Spinal cord (tissue), 10 donors: ENCODE data around the gene SAV1. TPM values are rescaled to one million over a fixed set of nuclear protein-coding genes. Genes with fewer than 3 reads are reported as not detected.
A peak's percentile ranks its signal among the peaks of the same experiment; 100 is the strongest.

Experiments
- DNase-seq, 6 donors: peaks; one replicate each; pipeline versions ENCODE4 v3.0.0 to v3.0.0-alpha.2; 2013 to 2015; ENCODE audit warnings: low spot score in 6 of 6, low read depth in 4 of 6
- H3K27ac ChIP-seq: one replicate; pipeline ENCODE4 v1.5.1; 2013; ENCODE audit warnings: low read depth, low read length, control low read depth
- H3K27me3 ChIP-seq: one replicate; pipeline ENCODE4 v1.6.1; 2013; ENCODE audit warnings: low read length; ENCODE audit not compliant: control insufficient read depth, insufficient read depth
- H3K36me3 ChIP-seq: one replicate; pipeline ENCODE4 v1.6.1; 2013; ENCODE audit warnings: low read length; ENCODE audit not compliant: control insufficient read depth, insufficient read depth
- H3K4me1 ChIP-seq: one replicate; pipeline ENCODE4 v1.6.1; 2013; ENCODE audit warnings: low read length; ENCODE audit not compliant: control insufficient read depth, insufficient read depth
- H3K4me3 ChIP-seq: one replicate; pipeline ENCODE4 v1.5.1; 2013; ENCODE audit warnings: low read depth, low read length, control low read depth
- H3K9me3 ChIP-seq: one replicate; pipeline ENCODE4 v1.6.1; 2013; ENCODE audit warnings: low read length; ENCODE audit not compliant: control insufficient read depth, insufficient read depth
- WGBS: methylation state at CpG from one replicate; pipeline ENCODE4 v1.1.5; 2013; ENCODE audit warnings: missing lambda C conversion rate; ENCODE audit not compliant: insufficient coverage; 5-methylcytosine and 5-hydroxymethylcytosine counted together
- polyA plus RNA-seq, 2 donors: library from polyadenylated mRNA; unstranded; fragments of 120-200 nt; gene quantifications; one replicate each; pipeline ENCODE4 v1.2.1, GENCODE V29; 2013; ENCODE audit not compliant: insufficient read length in 2 of 2
- small RNA-seq: library from RNA; depleted of rRNA; stranded (forward); fragments of <200 nt; gene quantifications from one replicate; pipeline ENCODE3, GENCODE V24; 2014; ENCODE audit warnings: low replicate concordance
- total RNA-seq, 2 donors: library from RNA; depleted of rRNA in 1 of 2; stranded (reverse); fragments of 120-200 nt in 1 of 2; fragments of >200 nt in 1 of 2; gene quantifications; one replicate each; pipeline versions ENCODE4 v1.2.3 to v1.2.4, GENCODE V29; 2013 to 2014
- donor health status: healthy.

SAV1 gene
- total and polyA plus RNA-seq, 4 donors: 20.7 to 30.2 (median 26.2) TPM

- no peaks in the 10 kb centered on the region for H3K4me1 ChIP-seq
- peaks cover 6% of the 10 kb centered on the region for H3K36me3 ChIP-seq
- H3K27me3 ChIP-seq: no peaks in the 10 kb centered on the region
- no peak for DNase-seq
- no peak overlapping the region for H3K4me3 ChIP-seq
- no CpG with 5 or more reads among the region's 3 CpGs for WGBS
- no peaks in the 10 kb centered on the region for H3K9me3 ChIP-seq
- no peak overlapping the region for H3K27ac ChIP-seq
These were observed 66.1 kb downstream of the SAV1 start for GRCh38 chr14:50602035-50602434.

- H3K27me3 ChIP-seq: no peaks in the 10 kb centered on the region
- DNase-seq: no peak
These were observed 66.7 kb downstream of the SAV1 start for GRCh38 chr14:50601394-50601793.

GRCh38 chr14:50600849-50601248, 67.3 kb downstream of the SAV1 start:
- Histone ChIP-seq H3K36me3 (peaks cover 6% of the 10 kb centered on the region), H3K4me1 (no peaks in the 10 kb centered on the region), H3K4me3 (no peak overlapping the region), H3K9me3 (no peaks in the 10 kb centered on the region), H3K27ac (no peak overlapping the region), H3K27me3 (no peaks in the 10 kb centered on the region)
- no CpG with 5 or more reads among the region's 5 CpGs for WGBS
- DNase-seq: no peak

More at GRCh38 chr14:50601394-50601793, 66.7 kb downstream of the SAV1 start:
- H3K27ac ChIP-seq: no peak overlapping the region
- no peaks in the 10 kb centered on the region for H3K9me3 ChIP-seq
- no peaks in the 10 kb centered on the region for H3K4me1 ChIP-seq
- WGBS: no CpG with 5 or more reads among the region's 2 CpGs
- H3K4me3 ChIP-seq: no peak overlapping the region
- H3K36me3 ChIP-seq: peaks cover 6% of the 10 kb centered on the region

- Histone ChIP-seq H3K27me3 (no peaks in the 10 kb centered on the region), H3K36me3 (peaks cover 6% of the 10 kb centered on the region), H3K4me3 (no peak overlapping the region), H3K27ac (no peak overlapping the region), H3K9me3 (no peaks in the 10 kb centered on the region), H3K4me1 (no peaks in the 10 kb centered on the region)
- no CpG with 5 or more reads among the region's 4 CpGs for WGBS
- DNase-seq: peak in 4 of 6 donors; percentile 20 to 81 (median 46)
These were observed 68.2 kb downstream of the SAV1 start for GRCh38 chr14:50599700-50600444.

GRCh38 chr14:50598765-50599164, 69.3 kb downstream of the SAV1 start:
- no peak overlapping the region for H3K27ac ChIP-seq

GRCh38 chr14:50594577-50595316, 73.4 kb downstream of the SAV1 start:
- no peaks in the 10 kb centered on the region for H3K9me3 ChIP-seq
- DNase-seq: no peak
- H3K27ac ChIP-seq: no peak overlapping the region
- no peaks in the 10 kb centered on the region for H3K4me1 ChIP-seq
- no peak overlapping the region for H3K4me3 ChIP-seq
- peaks cover 6% of the 10 kb centered on the region for H3K36me3 ChIP-seq
- no peaks in the 10 kb centered on the region for H3K27me3 ChIP-seq
- WGBS: 79% methylated on average over 5 of the region's 8 CpGs

More at GRCh38 chr14:50598765-50599164, 69.3 kb downstream of the SAV1 start:
- Histone ChIP-seq H3K4me1 (no peaks in the 10 kb centered on the region), H3K4me3 (no peak overlapping the region), H3K36me3 (peaks cover 6% of the 10 kb centered on the region), H3K27me3 (no peaks in the 10 kb centered on the region), H3K9me3 (no peaks in the 10 kb centered on the region)
- no peak for DNase-seq

GRCh38 chr14:50590464-50590863, 77.6 kb downstream of the SAV1 start:
- no peaks in the 10 kb centered on the region for H3K9me3 ChIP-seq
- DNase-seq: no peak
- H3K4me1 ChIP-seq: no peaks in the 10 kb centered on the region
- WGBS: no CpG with 5 or more reads among the region's 2 CpGs
- H3K4me3 ChIP-seq: no peak overlapping the region
- H3K27me3 ChIP-seq: no peaks in the 10 kb centered on the region
- peaks cover 3% of the 10 kb centered on the region for H3K36me3 ChIP-seq
- H3K27ac ChIP-seq: no peak overlapping the region

Small RNA genes lying within 50 kb of the gene (small RNA-seq; reads per million reads assigned to genes)
- not detected for gene RN7SL452P

Other genes starting within 250 kb of the SAV1 start
- gene MAP4K5, start 135.7 kb downstream of the SAV1 start, total RNA-seq: 10 to 100 TPM; 57.6 to 91.3 TPM
- 10 to 100 TPM; 55.5 to 75.8 TPM for gene MAP4K5, start 135.7 kb downstream of the SAV1 start, polyA plus RNA-seq
- gene ATL1, start 108.2 kb downstream of the SAV1 start, total RNA-seq: 10 to 100 TPM; 24.7 to 93.4 TPM
- gene ATL1, start 108.2 kb downstream of the SAV1 start, polyA plus RNA-seq: 10 to 100 TPM; 65.5 to 95.9 TPM
- 10 to 100 TPM; 42.3 to 46.9 TPM for gene NIN, start 162.9 kb upstream of the SAV1 start, total RNA-seq
- gene NIN, start 162.9 kb upstream of the SAV1 start, polyA plus RNA-seq: 10 to 100 TPM; 17.9 to 23.9 TPM
- under 1 TPM; 0.28 to 0.59 TPM for gene ABHD12B, start 203.7 kb upstream of the SAV1 start, total RNA-seq
- gene ABHD12B, start 203.7 kb upstream of the SAV1 start, polyA plus RNA-seq: 1 to 10 TPM; 1.3 to 1.5 TPM